Stimulated activated CD4-positive, alpha-beta T cell treated with anti-CD3 and anti-CD28 coated beads, Interleukin-4, amount 100 ng/mL, for 48 hours (primary cell): ENCODE measurements around the gene TMEM147.
"Not testable (repeated sequence)": the region's sequence is repeated elsewhere in the genome, so short reads cannot be mapped to it uniquely, and the experiment has no call there.

Source experiments
- DNase-seq, 2 donors: peaks; one replicate each; pipeline ENCODE4 v3.0.0-alpha.2; 2020; ENCODE audit warnings: low read depth in 2 of 2

Gene TMEM147

DNA sequence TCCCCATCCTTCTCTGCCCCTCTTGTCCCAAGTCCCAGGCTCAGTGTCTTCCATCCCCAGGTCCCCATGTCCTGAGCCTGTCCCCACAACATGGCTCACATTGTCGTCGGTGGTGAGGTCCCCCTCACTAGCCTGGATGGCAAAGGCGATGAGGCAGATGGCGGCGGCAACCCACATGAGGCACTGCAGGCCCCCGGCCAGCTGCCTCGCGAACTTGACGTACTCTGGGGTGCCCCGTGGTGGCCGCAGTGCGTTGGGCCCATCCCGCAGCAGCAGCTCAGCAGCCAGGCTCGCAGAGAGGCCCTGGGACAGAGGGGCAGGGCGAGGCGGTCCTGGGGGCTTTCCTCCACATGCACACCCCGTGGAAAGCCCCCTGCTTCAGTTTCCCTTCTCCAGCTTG lies 16.9 kb downstream of the TMEM147 start:
- no peak for DNase-seq

DNA sequence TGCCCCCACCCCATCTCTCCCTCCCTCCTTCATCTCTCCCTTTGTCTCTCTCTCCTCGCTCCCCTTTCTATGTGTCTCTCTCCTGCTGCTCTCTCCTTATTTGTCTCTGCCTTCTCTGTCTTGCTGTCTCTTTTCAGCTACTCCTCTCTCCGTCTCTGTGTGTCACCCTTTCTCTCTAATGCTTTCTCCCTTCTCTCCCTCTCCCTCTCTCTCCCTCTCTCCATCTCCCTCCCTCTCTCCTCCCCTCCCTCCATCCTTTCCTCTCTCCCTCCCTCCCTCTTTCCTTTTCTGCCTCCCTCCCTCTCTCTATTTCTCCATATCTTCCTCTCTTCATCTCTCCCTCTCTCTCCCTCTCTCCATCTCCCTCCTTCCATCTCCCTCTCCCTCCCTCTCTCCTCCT lies 17.4 kb downstream of the TMEM147 start:
- no peak for DNase-seq

DNA sequence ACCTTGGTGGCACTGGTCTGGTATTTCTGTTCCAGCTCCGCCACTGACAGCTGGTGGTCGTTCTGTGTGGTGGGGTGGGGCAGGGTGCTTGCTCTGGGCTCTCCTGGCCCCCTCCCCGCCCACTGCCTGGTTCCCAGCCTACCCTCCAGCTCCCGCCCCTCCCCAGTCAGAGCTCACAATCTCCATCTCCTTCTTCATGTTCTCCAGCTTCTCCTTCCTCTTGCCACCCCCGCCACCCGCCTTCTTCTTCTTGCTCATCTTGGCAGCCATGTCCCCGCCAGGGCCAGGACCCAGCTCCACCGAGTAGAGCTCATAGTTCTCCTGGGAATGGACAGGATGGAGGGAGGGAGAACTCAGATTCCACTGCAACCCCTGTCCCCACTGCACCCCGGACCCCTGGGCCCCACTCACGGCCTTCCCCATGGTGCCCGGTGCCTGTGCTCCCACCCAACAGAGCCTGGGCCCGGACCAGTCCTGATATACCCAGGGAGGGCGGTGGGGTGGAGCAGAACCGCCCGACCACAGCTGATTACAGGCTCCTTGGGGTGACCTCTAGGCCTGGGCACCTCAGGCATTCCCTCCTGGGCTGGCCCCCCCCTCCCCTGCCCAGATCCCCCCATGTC lies 17.9 kb downstream of the TMEM147 start, which contains the start of gene ATP4A:
Gene ATP4A (minus strand): TSS at position 452 of the 623 bp plus-strand sequence. CDS start 29 bp downstream, at position 423.
- DNase-seq = no peak

DNA sequence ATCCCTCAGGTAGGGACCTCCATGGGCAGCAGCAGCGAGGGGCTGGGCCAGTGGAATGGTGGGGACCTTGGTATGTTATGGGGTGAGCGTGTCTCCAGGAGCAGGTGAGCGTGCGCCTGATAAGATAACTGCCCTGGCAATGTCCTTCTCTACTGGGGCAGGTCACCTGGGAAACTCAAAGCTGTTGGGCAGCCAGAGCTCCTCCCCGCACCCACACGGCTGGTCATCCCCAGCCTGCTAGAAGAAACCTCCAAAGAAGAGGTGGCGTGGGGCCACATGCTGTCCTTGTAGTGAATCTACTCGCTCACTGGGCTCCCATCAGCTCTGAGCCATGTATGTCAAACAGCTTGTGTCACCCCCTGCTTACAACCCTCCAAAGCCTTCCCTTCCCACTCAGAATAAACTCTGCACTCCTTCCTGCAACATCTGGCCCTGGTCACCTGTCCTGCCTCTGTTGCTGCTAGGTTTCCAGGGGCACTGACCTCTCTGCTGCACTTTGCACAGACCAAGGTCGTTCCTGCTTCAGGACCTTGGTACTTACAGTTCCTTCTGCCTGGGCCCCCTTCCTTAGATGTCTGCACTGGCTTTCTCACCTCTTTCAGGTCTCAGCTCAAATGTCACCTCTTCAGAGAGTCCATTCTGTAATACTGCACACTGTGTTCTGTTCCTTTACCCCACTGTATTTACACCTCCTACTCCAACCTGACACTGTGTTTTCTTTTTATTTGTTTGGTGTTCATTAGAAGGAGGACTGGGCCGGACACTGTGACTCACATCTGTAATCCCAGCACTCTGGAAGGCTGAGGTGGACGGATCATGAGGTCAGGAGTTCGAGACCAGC lies 19.8 kb downstream of the TMEM147 start:
- DNase-seq = no peak

GRCh38 chr19:35566738-35567137 lies 21.3 kb downstream of the TMEM147 start:
- no peak for DNase-seq

DNA sequence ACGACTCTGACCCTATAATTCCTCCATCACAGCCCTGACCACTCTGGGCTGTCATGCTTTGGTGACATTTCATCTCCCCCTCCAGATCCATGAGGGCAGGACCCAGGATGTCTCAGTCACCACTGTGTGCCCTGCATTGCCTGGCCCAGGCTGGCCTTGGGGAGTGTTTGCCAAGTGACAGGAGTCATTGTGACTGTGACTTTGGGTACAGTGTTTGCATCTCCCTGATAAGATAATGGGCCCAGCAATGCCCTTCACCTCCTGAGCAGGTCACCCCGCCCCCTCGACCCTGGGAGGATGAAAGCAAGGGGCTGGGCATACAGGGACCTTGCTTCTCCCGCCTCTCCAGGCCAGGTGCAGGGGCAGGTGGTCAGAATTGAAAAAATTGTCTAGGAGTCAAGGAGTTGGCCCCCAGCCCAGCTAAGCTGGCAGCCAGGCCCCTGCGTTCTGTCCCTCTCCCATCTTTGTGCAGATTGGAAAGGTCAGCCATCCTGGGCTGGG lies 23.9 kb downstream of the TMEM147 start:
- DNase-seq = no peak

GRCh38 chr19:35571406-35571965 lies 26.1 kb downstream of the TMEM147 start:
- no peak for DNase-seq

DNA sequence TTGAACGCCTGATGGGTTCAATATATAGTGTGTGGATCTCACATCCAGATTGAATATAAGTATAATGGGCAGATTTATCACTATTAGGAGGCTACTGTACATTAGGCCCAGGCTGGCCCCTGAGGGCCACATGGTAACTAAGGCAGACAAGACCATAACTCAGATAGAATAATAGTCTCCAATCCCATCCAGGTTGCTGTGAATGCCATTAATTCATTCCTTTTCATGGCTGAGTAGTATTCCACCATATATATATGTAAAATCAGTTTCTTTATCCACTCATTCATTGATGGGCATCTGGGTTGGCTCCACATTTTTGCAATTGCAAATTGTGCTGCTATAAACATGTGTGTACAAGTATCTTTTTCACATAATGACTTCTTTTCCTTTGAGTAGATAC lies 32.5 kb downstream of the TMEM147 start:
- no peak for DNase-seq

DNA sequence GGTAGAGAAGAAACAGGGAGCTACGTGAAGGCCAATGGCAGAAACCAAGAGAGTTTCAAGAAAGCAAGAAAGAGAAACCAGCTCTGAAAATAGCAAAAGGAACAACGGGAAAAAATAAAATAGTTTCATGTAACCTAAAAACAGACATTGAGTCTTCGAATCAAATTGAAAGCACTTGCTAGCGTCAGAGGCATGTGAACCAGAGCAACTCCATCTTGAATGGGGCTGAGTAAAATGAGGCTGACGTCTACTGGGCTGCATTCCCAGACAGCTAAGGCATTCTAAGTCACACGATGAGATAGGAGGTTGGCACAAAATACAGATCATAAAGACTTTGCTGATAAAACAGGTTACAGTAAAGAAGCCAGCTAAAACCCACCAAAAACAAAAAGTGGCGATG lies 33.3 kb downstream of the TMEM147 start:
- DNase-seq = no peak

DNA sequence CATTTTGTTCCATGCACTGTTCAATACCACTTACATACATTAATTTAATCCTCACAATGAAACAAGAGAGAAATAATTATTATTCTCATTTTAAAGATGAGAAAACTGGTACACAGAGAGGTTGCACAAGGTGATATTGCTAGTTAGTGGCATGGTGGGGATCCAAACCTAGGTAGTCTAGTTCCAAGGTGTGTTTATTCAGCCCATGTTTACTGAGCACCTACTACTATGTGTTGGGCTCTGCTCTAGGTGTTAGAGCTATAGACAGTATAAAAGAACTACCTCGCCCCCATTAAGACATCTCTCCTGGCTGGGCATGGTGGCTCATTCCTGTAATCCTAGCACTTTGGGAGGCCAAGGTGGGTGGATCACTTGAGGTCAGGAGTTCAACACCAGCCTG lies 37.3 kb downstream of the TMEM147 start:
- DNase-seq = no peak

DNA sequence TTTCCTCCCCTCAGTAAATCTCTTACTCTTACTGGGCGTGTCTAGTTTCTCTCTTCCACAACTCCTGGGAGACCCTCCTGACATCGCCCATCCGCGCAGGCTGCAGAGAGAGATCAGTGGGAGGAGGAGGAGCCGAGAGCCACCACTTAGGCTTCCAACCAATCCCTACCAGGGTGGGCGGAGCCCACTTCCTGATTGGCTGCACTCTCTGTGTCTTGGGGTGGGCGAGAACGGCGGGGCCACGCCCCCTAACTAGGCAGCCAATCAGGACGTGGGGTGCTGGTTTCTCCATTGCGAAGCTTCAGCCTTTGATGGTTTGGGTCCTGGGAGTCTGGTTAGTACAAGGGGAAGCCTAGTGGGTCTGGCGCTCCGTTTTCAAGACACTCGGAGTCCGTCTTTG lies 40.4 kb downstream of the TMEM147 start, which contains the start of gene PMIS2:
Gene PMIS2 (plus strand): TSS at position 326 of the 400 bp plus-strand sequence. CDS start 87 bp downstream, outside the sequence.
- DNase-seq = peak; percentile 12 to 15

DNA sequence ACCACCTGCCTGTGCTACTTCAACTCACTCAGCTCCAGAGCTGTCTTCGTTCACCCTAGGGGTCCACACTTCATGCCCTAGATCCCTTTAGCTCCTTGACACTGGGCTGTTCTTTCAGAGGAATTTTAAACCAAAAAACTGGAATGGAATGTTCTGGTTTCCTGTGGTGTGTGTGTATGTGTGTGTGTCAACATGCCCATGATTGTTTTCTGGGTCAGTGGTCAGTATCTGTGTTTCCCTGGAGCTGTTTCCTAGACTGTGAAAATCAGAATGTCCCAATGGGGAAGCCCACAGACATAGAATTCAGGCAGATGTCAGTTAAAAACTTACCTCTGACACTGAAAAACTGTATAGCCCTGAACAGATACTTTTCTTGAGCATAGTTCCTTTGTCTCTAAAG lies 41.9 kb downstream of the TMEM147 start:
- DNase-seq = no peak

- DNase-seq = no peak
Observed at GRCh38 chr19:35590875-35591274, 45.4 kb downstream of the TMEM147 start.

- no peak for DNase-seq
Observed at GRCh38 chr19:35592226-35592625, 46.8 kb downstream of the TMEM147 start.

- not testable (repeated sequence) for DNase-seq
Observed at GRCh38 chr19:35595026-35595425, 49.6 kb downstream of the TMEM147 start.

DNA sequence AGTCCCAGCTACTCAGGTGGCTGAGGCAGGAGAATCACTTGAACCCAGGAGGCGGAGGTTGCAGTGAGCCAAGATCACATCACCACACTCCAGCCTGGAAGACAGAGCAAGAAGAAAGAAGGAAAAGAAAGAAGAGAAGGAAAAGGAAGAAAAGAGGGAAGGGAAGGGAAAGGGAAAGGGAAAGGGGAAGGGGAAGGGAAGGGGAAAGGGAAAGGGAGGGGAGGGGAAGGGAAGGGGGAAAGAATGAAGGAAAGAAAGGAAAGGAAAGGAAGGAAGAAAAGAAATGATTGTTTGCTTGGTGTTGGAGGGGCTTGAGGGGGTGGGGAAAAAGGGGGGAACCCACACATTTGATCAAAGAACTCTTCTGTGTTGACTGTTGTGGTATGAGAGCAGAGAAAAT lies 50.5 kb downstream of the TMEM147 start:
- no peak for DNase-seq

GRCh38 chr19:35596366-35596999 lies 51.1 kb downstream of the TMEM147 start:
- no peak for DNase-seq
